Liver (tissue), 3 donors: ENCODE measurements around the gene ZNF616.

Source experiments
- GABPA ChIP-seq, 2 donors: IDR thresholded peaks in 1 of 2; conservative IDR thresholded peaks in 1 of 2; 2 replicates each; pipeline ENCODE4 v1.6.1; 2016; ENCODE audit warnings: antibody characterized with exemption in 2 of 2, mild to moderate bottlenecking in 1 of 2, moderate library complexity in 1 of 2
- YY1 ChIP-seq: IDR thresholded peaks from 2 replicates; pipeline ENCODE4 v1.6.1; 2016; ENCODE audit warnings: antibody characterized with exemption, mild to moderate bottlenecking
- TF ChIP-seq, protein P1 (sequence below): fragments of 150-350 bp; IDR thresholded peaks from 2 replicates; pipeline ENCODE4 v1.5.1; 2017; ENCODE audit warnings: improper control_type of control experiment, low read depth, low read length; ENCODE audit not compliant: missing input control
- TF ChIP-seq, protein P2 (sequence below): IDR thresholded peaks from 2 replicates; pipeline ENCODE4 v1.6.1; 2016; ENCODE audit warnings: antibody characterized with exemption
- TF ChIP-seq, protein P3 (sequence below): IDR thresholded peaks from 2 replicates; pipeline ENCODE4 v1.6.1; 2016; ENCODE audit warnings: antibody characterized with exemption, mild to moderate bottlenecking
- donor health status: healthy.
- donor health status: healthy.

DNA sequence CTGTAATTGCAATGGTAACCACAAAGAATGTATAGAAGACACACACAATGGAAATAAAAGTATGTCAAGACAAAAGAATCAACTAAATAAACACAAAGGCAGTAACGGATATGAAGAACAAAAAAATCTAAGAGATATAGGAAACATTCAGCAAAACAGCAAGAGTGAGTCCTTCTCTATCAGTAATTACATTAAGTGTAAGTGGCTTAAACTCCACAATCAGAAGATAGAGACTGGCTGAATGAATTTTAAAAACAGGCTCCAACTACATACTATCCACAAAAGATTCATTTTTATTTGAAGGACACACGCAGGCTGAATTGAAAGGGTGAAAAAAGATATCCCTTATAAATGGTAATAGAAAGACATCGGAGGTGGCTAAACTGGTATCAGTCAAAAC lies 19.5 kb downstream of the ZNF616 start:
- TF ChIP-seq, protein P1, sequence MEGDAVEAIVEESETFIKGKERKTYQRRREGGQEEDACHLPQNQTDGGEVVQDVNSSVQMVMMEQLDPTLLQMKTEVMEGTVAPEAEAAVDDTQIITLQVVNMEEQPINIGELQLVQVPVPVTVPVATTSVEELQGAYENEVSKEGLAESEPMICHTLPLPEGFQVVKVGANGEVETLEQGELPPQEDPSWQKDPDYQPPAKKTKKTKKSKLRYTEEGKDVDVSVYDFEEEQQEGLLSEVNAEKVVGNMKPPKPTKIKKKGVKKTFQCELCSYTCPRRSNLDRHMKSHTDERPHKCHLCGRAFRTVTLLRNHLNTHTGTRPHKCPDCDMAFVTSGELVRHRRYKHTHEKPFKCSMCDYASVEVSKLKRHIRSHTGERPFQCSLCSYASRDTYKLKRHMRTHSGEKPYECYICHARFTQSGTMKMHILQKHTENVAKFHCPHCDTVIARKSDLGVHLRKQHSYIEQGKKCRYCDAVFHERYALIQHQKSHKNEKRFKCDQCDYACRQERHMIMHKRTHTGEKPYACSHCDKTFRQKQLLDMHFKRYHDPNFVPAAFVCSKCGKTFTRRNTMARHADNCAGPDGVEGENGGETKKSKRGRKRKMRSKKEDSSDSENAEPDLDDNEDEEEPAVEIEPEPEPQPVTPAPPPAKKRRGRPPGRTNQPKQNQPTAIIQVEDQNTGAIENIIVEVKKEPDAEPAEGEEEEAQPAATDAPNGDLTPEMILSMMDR: no peak
- TF ChIP-seq YY1: no peak
- TF ChIP-seq, protein P2, sequence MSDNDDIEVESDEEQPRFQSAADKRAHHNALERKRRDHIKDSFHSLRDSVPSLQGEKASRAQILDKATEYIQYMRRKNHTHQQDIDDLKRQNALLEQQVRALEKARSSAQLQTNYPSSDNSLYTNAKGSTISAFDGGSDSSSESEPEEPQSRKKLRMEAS: no peak
- TF ChIP-seq GABPA (IDR thresholded peaks at IDR 0.05 in 1 of 2, conservative IDR thresholded peaks at IDR 0.05 in 1 of 2): no peak
- TF ChIP-seq, protein P3, sequence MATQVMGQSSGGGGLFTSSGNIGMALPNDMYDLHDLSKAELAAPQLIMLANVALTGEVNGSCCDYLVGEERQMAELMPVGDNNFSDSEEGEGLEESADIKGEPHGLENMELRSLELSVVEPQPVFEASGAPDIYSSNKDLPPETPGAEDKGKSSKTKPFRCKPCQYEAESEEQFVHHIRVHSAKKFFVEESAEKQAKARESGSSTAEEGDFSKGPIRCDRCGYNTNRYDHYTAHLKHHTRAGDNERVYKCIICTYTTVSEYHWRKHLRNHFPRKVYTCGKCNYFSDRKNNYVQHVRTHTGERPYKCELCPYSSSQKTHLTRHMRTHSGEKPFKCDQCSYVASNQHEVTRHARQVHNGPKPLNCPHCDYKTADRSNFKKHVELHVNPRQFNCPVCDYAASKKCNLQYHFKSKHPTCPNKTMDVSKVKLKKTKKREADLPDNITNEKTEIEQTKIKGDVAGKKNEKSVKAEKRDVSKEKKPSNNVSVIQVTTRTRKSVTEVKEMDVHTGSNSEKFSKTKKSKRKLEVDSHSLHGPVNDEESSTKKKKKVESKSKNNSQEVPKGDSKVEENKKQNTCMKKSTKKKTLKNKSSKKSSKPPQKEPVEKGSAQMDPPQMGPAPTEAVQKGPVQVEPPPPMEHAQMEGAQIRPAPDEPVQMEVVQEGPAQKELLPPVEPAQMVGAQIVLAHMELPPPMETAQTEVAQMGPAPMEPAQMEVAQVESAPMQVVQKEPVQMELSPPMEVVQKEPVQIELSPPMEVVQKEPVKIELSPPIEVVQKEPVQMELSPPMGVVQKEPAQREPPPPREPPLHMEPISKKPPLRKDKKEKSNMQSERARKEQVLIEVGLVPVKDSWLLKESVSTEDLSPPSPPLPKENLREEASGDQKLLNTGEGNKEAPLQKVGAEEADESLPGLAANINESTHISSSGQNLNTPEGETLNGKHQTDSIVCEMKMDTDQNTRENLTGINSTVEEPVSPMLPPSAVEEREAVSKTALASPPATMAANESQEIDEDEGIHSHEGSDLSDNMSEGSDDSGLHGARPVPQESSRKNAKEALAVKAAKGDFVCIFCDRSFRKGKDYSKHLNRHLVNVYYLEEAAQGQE: no peak
